Panc1 (cell line): ENCODE results near the gene HNRNPLL. TPM values are rescaled to one million over a fixed set of nuclear protein-coding genes. Genes with fewer than 3 reads are reported as not detected.

Experiments used
- ATAC-seq: fragments of 200-7000 bp; cut with Tn5 transposase; 2 replicates; pipeline ENCODE4 v1.9.1; 2020; ENCODE audit warnings: mild to moderate bottlenecking, moderate library complexity
- BruUV-seq: library from RNA; stranded (reverse); fragments of 400-500 nt; replicated peaks from 2 replicates; lab custom pipeline; 2021; lab: Mats Ljungman, UMichigan
- CTCF ChIA-PET: fragments of 300-600 bp; sonication (Branson Sonifier 250); formaldehyde crosslinking; loops from one replicate; lab custom pipeline; 2022; ENCODE audit warnings: antibody characterized with exemption; lab: Charles Lee
- POLR2A ChIA-PET: fragments of 300-600 bp; sonication (Branson Sonifier 250); formaldehyde crosslinking; loops from one replicate; lab custom pipeline; 2022; ENCODE audit warnings: antibody characterized with exemption; lab: Charles Lee
- DNase-seq: peaks from one replicate; pipeline ENCODE4 v3.0.0-alpha.2; 2010; ENCODE audit warnings: low read depth, low spot score
- H3K27ac ChIP-seq: 2 replicates; pipeline ENCODE4 v1.5.1; 2011; ENCODE audit warnings: mild to moderate bottlenecking, low read length, inconsistent platforms
- H3K27me3 ChIP-seq: fragments of 200-500 bp; sonication (Bioruptor generic); 2 replicates; pipeline ENCODE4 v1.6.0; 2014; ENCODE audit warnings: low read length, inconsistent platforms; ENCODE audit not compliant: control insufficient read depth, insufficient read depth
- H3K36me3 ChIP-seq: fragments of 200-500 bp; sonication (Bioruptor generic); 2 replicates; pipeline ENCODE4 v1.5.1; 2014; ENCODE audit warnings: inconsistent platforms, mild to moderate bottlenecking, low read length, moderate library complexity; ENCODE audit not compliant: control insufficient read depth, insufficient read depth
- H3K4me1 ChIP-seq: 2 replicates; pipeline ENCODE4 v1.5.1; 2011; ENCODE audit warnings: inconsistent platforms, mild to moderate bottlenecking, low read length, moderate library complexity; ENCODE audit not compliant: control insufficient read depth, insufficient read depth
- H3K4me3 ChIP-seq, 2 experiments: 2 replicates each; pipeline ENCODE4 v1.5.1; 2011 to 2012; ENCODE audit warnings: low read depth in 2 of 2, low read length in 2 of 2, mild to moderate bottlenecking in 2 of 2, inconsistent platforms in 1 of 2, moderate library complexity in 1 of 2
- H3K9me3 ChIP-seq: fragments of 200-500 bp; sonication (Bioruptor generic); 2 replicates; pipeline ENCODE4 v1.5.1; 2014; ENCODE audit warnings: low read depth, mild to moderate bottlenecking, inconsistent platforms, low read length, moderate library complexity; ENCODE audit not compliant: control insufficient read depth, insufficient read depth
- POLR2AphosphoS5 ChIP-seq: IDR thresholded peaks from 2 replicates; pipeline ENCODE4 v1.6.1; 2012; ENCODE audit warnings: mild to moderate bottlenecking, low read depth, low read length, moderate library complexity
- SIN3A ChIP-seq: IDR thresholded peaks from 2 replicates; pipeline ENCODE4 v1.6.1; 2012; ENCODE audit warnings: low read depth, mild to moderate bottlenecking, low read length, moderate library complexity, borderline replicate concordance; ENCODE audit not compliant: insufficient read depth
- TCF7L2 ChIP-seq: IDR thresholded peaks from 2 replicates; pipeline ENCODE4 v1.6.1; 2011; ENCODE audit warnings: mild to moderate bottlenecking, low read depth, low read length, inconsistent platforms
- in situ Hi-C: cut with HindIII; loops from 2 replicates; pipeline ENCODE4 v1.10.0; 2016; ENCODE audit warnings: low sequenced_read_pairs, low pct_unique_long_range_greater_than_20kb
- intact Hi-C: fragments of 100-400 bp; cut with micrococcal nuclease; formaldehyde crosslinking; loops from one replicate; pipeline ENCODE4 v1.10.0; 2022; ENCODE audit not compliant: unreplicated experiment
- total RNA-seq: library from RNA; stranded (reverse); gene quantifications from one replicate; pipeline ENCODE4 v1.2.1, GENCODE V29; 2021; ENCODE audit not compliant: unreplicated experiment
- TF ChIP-seq, protein P1 (sequence below): fragments of 450-650 bp; IDR thresholded peaks from 2 replicates; pipeline ENCODE4 v1.5.1; 2017; ENCODE audit warnings: mild to moderate bottlenecking
- TF ChIP-seq, protein P2 (sequence below), 2 experiments: IDR thresholded peaks; 2 replicates each; pipeline ENCODE4 v1.6.1; 2011 to 2012; ENCODE audit warnings: low read depth in 2 of 2, control low read depth in 1 of 2, low read length in 1 of 2, mild to moderate bottlenecking in 1 of 2, moderate library complexity in 1 of 2; ENCODE audit not compliant: insufficient read depth in 1 of 2

HNRNPLL gene
- total RNA-seq, 1 experiment from 2014 or later, result 69.8 TPM

DNA sequence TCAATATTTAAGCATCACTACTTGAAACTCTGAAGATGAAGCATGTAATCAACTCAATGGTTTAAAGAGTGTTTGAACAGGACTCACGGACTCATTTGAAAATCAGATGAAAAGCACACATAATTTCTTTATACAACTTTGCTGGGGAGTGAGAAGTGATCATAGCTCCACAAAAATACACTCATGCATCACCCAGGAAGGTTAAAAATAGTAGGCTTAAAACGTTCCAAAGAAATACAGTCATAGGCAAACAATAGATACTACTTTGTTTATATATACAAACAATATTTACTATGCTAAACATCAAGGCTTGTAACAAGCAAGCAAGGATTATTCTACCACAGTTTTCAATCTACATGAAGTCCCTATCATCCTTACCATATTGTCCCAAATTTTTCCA, 11.6 kb downstream of the HNRNPLL start:
- no peak for DNase-seq
- Histone ChIP-seq H3K36me3 (no peaks in the 10 kb centered on the region), H3K9me3 (no peaks in the 10 kb centered on the region), H3K4me3 (no peak overlapping the region), H3K27me3 (no peaks in the 10 kb centered on the region), H3K4me1 (peaks cover 17% of the 10 kb centered on the region), H3K27ac (no peak overlapping the region)
- POLR2A ChIA-PET, result interaction anchor here (0.9 to 1.1 kb wide), 2 partner anchors 10 to 11 kb away, joined by 3 read pairs; no protein-coding TSS in a partner anchor
- CTCF ChIA-PET, result no interaction called here
- no peak for TF ChIP-seq POLR2AphosphoS5
- in situ Hi-C loops, result loop anchor here (25.0 kb wide), 1 partner anchor 146 kb away; no protein-coding TSS in a partner anchor
- ATAC-seq, result no peak
- intact Hi-C loops, result no loop called here
- BruUV-seq, result no TSS peak

DNA sequence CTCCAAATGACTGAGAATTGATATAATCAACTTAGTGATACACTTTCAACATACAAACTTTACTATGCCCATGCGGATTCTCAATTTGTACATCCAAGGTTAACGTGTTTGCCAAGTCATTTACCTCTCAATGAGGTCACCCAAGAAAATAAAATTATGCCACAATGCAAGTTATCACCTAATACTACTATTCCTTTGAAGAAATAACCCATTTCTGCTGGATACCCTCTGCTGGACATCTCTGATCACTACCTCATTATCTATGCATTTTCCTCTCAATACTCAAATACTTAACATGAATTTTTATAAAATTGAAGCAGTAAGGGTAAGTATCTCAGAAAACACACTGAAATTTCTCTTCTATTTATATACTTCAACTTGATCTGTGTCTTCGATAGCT, 12.7 kb downstream of the HNRNPLL start:
- CTCF ChIA-PET, result no interaction called here
- TSS peak; percentile 3 for BruUV-seq
- POLR2A ChIA-PET, result interaction anchor here (1.1 kb wide), 1 partner anchor 12 kb away, joined by 3 read pairs; no protein-coding TSS in a partner anchor
- in situ Hi-C loops, result loop anchor here (25.0 kb wide), 1 partner anchor 147 kb away; no protein-coding TSS in a partner anchor
- ATAC-seq (no peak), DNase-seq (no peak)
- intact Hi-C loops, result no loop called here
- peaks cover 17% of the 10 kb centered on the region for H3K4me1 ChIP-seq
- no peaks in the 10 kb centered on the region for H3K27me3 ChIP-seq
- H3K27ac ChIP-seq, result no peak overlapping the region
- TF ChIP-seq, protein P1, sequence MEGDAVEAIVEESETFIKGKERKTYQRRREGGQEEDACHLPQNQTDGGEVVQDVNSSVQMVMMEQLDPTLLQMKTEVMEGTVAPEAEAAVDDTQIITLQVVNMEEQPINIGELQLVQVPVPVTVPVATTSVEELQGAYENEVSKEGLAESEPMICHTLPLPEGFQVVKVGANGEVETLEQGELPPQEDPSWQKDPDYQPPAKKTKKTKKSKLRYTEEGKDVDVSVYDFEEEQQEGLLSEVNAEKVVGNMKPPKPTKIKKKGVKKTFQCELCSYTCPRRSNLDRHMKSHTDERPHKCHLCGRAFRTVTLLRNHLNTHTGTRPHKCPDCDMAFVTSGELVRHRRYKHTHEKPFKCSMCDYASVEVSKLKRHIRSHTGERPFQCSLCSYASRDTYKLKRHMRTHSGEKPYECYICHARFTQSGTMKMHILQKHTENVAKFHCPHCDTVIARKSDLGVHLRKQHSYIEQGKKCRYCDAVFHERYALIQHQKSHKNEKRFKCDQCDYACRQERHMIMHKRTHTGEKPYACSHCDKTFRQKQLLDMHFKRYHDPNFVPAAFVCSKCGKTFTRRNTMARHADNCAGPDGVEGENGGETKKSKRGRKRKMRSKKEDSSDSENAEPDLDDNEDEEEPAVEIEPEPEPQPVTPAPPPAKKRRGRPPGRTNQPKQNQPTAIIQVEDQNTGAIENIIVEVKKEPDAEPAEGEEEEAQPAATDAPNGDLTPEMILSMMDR, result no peak
- no peak for TF ChIP-seq POLR2AphosphoS5
- TF ChIP-seq TCF7L2, result no peak
- TF ChIP-seq, protein P2, sequence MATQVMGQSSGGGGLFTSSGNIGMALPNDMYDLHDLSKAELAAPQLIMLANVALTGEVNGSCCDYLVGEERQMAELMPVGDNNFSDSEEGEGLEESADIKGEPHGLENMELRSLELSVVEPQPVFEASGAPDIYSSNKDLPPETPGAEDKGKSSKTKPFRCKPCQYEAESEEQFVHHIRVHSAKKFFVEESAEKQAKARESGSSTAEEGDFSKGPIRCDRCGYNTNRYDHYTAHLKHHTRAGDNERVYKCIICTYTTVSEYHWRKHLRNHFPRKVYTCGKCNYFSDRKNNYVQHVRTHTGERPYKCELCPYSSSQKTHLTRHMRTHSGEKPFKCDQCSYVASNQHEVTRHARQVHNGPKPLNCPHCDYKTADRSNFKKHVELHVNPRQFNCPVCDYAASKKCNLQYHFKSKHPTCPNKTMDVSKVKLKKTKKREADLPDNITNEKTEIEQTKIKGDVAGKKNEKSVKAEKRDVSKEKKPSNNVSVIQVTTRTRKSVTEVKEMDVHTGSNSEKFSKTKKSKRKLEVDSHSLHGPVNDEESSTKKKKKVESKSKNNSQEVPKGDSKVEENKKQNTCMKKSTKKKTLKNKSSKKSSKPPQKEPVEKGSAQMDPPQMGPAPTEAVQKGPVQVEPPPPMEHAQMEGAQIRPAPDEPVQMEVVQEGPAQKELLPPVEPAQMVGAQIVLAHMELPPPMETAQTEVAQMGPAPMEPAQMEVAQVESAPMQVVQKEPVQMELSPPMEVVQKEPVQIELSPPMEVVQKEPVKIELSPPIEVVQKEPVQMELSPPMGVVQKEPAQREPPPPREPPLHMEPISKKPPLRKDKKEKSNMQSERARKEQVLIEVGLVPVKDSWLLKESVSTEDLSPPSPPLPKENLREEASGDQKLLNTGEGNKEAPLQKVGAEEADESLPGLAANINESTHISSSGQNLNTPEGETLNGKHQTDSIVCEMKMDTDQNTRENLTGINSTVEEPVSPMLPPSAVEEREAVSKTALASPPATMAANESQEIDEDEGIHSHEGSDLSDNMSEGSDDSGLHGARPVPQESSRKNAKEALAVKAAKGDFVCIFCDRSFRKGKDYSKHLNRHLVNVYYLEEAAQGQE (IDR thresholded peaks at IDR 0.05; ENCODE audit: insufficient read depth in 1 of 2, low read depth in 2 of 2, low read length in 1 of 2), result no peak
- no peak for TF ChIP-seq SIN3A
- no peaks in the 10 kb centered on the region for H3K9me3 ChIP-seq
- H3K36me3 ChIP-seq, result no peaks in the 10 kb centered on the region; the same call in 1 of the 2 replicates
- no peak overlapping the region for H3K4me3 ChIP-seq

DNA sequence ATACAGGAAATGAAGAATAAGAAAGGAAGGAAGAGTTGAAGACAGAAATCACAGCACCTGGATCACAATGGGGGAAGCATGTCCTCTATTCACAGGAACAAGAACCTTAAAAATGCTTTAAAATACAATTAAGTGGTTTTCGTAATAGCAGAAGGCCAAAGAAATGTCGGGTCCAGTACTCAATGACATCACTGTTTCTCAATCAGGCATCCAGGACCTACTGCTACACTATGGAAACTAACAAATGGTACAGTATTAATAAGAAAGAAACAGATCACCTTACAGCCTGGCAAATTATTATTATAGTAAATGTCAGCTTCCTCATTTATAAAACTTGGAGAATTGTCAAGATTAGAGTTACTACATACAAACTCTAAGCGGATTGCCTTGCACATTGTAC, 15.8 kb downstream of the HNRNPLL start:
- no TSS peak for BruUV-seq
- H3K27ac ChIP-seq, result no peak overlapping the region
- POLR2A ChIA-PET, result no interaction called here
- in situ Hi-C loops (loop anchor here (25.0 kb wide), 1 partner anchor 150 kb away; no protein-coding TSS in a partner anchor), intact Hi-C loops (no loop called here)
- H3K9me3 ChIP-seq, result no peaks in the 10 kb centered on the region
- ATAC-seq (no peak), DNase-seq (no peak)
- TF ChIP-seq POLR2AphosphoS5 (no peak), SIN3A (no peak), TCF7L2 (no peak)
- TF ChIP-seq, protein P1, result no peak
- TF ChIP-seq, protein P2 (IDR thresholded peaks at IDR 0.05; ENCODE audit: insufficient read depth in 1 of 2, low read depth in 2 of 2, low read length in 1 of 2), result no peak
- CTCF ChIA-PET, result no interaction called here
- no peaks in the 10 kb centered on the region for H3K27me3 ChIP-seq
- H3K4me3 ChIP-seq, result no peak overlapping the region
- H3K4me1 ChIP-seq, result peaks cover 7% of the 10 kb centered on the region
- peaks cover 9% of the 10 kb centered on the region for H3K36me3 ChIP-seq
